Left ventricle myocardium inferior (tissue), 1 donor: ENCODE results near the gene LRBA. TPM values are rescaled to one million over a fixed set of nuclear protein-coding genes. Genes with fewer than 3 reads are reported as not detected.

Source experiments
- DNase-seq: peaks from one replicate; pipeline ENCODE4 v3.0.0-alpha.2; 2020
- H3K27ac ChIP-seq: fragments of 200-600 bp; replicated peaks from 2 replicates; pipeline ENCODE4 v1.8.0; 2021
- H3K27me3 ChIP-seq: fragments of 200-600 bp; 2 replicates; pipeline ENCODE4 v1.8.0; 2021; ENCODE audit warnings: low read depth
- H3K36me3 ChIP-seq: fragments of 200-600 bp; 2 replicates; pipeline ENCODE4 v1.8.0; 2021
- H3K4me1 ChIP-seq: fragments of 200-600 bp; 2 replicates; pipeline ENCODE4 v1.8.0; 2021
- H3K4me3 ChIP-seq: fragments of 200-600 bp; 2 replicates; pipeline ENCODE4 v1.8.0; 2021; ENCODE audit warnings: mild to moderate bottlenecking, moderate library complexity
- H3K9me3 ChIP-seq: fragments of 200-600 bp; replicated peaks from 2 replicates; pipeline ENCODE4 v1.8.0; 2021
- CTCF ChIP-seq: fragments of 200-600 bp; IDR thresholded peaks from 2 replicates; pipeline ENCODE4 v1.8.0; 2021; ENCODE audit warnings: antibody characterized with exemption, mild to moderate bottlenecking, borderline replicate concordance
- intact Hi-C: fragments of 100-400 bp; cut with micrococcal nuclease; formaldehyde crosslinking; loops from one replicate; pipeline ENCODE4 v1.11.0; 2022
- total RNA-seq: library from RNA; stranded (reverse); fragmentation: NEBNext Ultra II Directional; extraction: Animal tissue kit (Norgen Biotek cat#: 25700); gene quantifications from one replicate; pipeline ENCODE4 v1.2.1, GENCODE V29; 2021
- donor health status: DM: no; HTN: yes; CAD: no; lungs with severe emphysema.

Gene LRBA
- total RNA-seq, 1 donor from 2014 or later: 19.1 TPM

GRCh38 chr4:150625033-150625432 lies 390.1 kb downstream of the LRBA start:
- Histone ChIP-seq H3K4me3 (no peak overlapping the region), H3K27me3 (no peaks in the 10 kb centered on the region), H3K36me3 (no peaks in the 10 kb centered on the region), H3K9me3 (no peaks in the 10 kb centered on the region), H3K27ac (no peak overlapping the region), H3K4me1 (no peaks in the 10 kb centered on the region)
- intact Hi-C loops: no loop called here
- TF ChIP-seq CTCF: no peak
- no peak for DNase-seq

- no peak overlapping the region for H3K27ac ChIP-seq
- H3K27me3 ChIP-seq: no peaks in the 10 kb centered on the region
- peaks cover 3% of the 10 kb centered on the region for H3K4me1 ChIP-seq
- no peak for DNase-seq
- H3K36me3 ChIP-seq: no peaks in the 10 kb centered on the region
- no peak overlapping the region for H3K4me3 ChIP-seq
- H3K9me3 ChIP-seq: no peaks in the 10 kb centered on the region
- intact Hi-C loops: no loop called here
- TF ChIP-seq CTCF: no peak
Observed at GRCh38 chr4:150624055-150624454, 391.0 kb downstream of the LRBA start.

GRCh38 chr4:150619042-150619441 lies 396.0 kb downstream of the LRBA start:
- peaks cover 3% of the 10 kb centered on the region for H3K4me1 ChIP-seq
- no peaks in the 10 kb centered on the region for H3K36me3 ChIP-seq
- H3K27ac ChIP-seq: no peak overlapping the region
- TF ChIP-seq CTCF: no peak
- no peaks in the 10 kb centered on the region for H3K9me3 ChIP-seq
- no peaks in the 10 kb centered on the region for H3K27me3 ChIP-seq
- H3K4me3 ChIP-seq: no peak overlapping the region
- DNase-seq: no peak
- intact Hi-C loops: no loop called here

- Histone ChIP-seq H3K4me1 (no peaks in the 10 kb centered on the region), H3K27me3 (no peaks in the 10 kb centered on the region), H3K4me3 (no peak overlapping the region), H3K9me3 (no peaks in the 10 kb centered on the region), H3K36me3 (no peaks in the 10 kb centered on the region), H3K27ac (no peak overlapping the region)
- no peak for DNase-seq
- no peak for TF ChIP-seq CTCF
- intact Hi-C loops: no loop called here
Observed at GRCh38 chr4:150609131-150609530, 406.0 kb downstream of the LRBA start.

GRCh38 chr4:150600812-150601445 lies 414.2 kb downstream of the LRBA start:
- Histone ChIP-seq H3K9me3 (no peaks in the 10 kb centered on the region), H3K27ac (no peak overlapping the region), H3K36me3 (no peaks in the 10 kb centered on the region), H3K4me3 (no peak overlapping the region), H3K27me3 (no peaks in the 10 kb centered on the region), H3K4me1 (no peaks in the 10 kb centered on the region)
- DNase-seq: no peak
- intact Hi-C loops: no loop called here
- TF ChIP-seq CTCF: no peak

- Histone ChIP-seq H3K9me3 (no peaks in the 10 kb centered on the region), H3K27me3 (no peaks in the 10 kb centered on the region), H3K36me3 (no peaks in the 10 kb centered on the region), H3K4me3 (no peak overlapping the region), H3K4me1 (no peaks in the 10 kb centered on the region), H3K27ac (no peak overlapping the region)
- no peak for DNase-seq
- intact Hi-C loops: no loop called here
- TF ChIP-seq CTCF: no peak
Observed at GRCh38 chr4:150599547-150599946, 415.5 kb downstream of the LRBA start.
